Hepatocyte (in vitro differentiated cells): ENCODE measurements around the gene HCK. TPM values are rescaled to one million over a fixed set of nuclear protein-coding genes. Genes with fewer than 3 reads are reported as not detected.

Experiments used
- DNase-seq: peaks from one replicate; pipeline ENCODE4 v3.0.0-alpha.2; 2016; ENCODE audit warnings: low spot score
- H2AFZ ChIP-seq: fragments of 200-600 bp; sonication (generic); 2 replicates; pipeline ENCODE4 v1.6.0; 2016; ENCODE audit warnings: antibody characterized with exemption, mild to moderate bottlenecking
- H3K27ac ChIP-seq: fragments of 200-600 bp; sonication (generic); 2 replicates; pipeline ENCODE4 v1.5.1; 2016; ENCODE audit warnings: mild to moderate bottlenecking
- H3K27me3 ChIP-seq: fragments of 200-600 bp; sonication (generic); 2 replicates; pipeline ENCODE4 v1.6.1; 2016
- H3K36me3 ChIP-seq: fragments of 200-600 bp; sonication (generic); replicated peaks from 2 replicates; pipeline ENCODE4 v1.5.1; 2016; ENCODE audit warnings: low read depth; ENCODE audit not compliant: insufficient read depth
- H3K4me1 ChIP-seq: fragments of 200-600 bp; sonication (generic); 2 replicates; pipeline ENCODE4 v1.5.1; 2016; ENCODE audit warnings: mild to moderate bottlenecking, moderate library complexity; ENCODE audit not compliant: insufficient read depth
- H3K4me2 ChIP-seq: fragments of 200-600 bp; sonication (generic); 2 replicates; pipeline ENCODE4 v1.6.0; 2016
- H3K4me3 ChIP-seq: fragments of 200-600 bp; sonication (generic); 2 replicates; pipeline ENCODE4 v1.5.1; 2016; ENCODE audit warnings: mild to moderate bottlenecking
- H3K79me2 ChIP-seq: fragments of 200-600 bp; sonication (generic); 2 replicates; pipeline ENCODE4 v1.6.0; 2017; ENCODE audit warnings: mild to moderate bottlenecking
- H3K9me2 ChIP-seq: fragments of 200-600 bp; sonication (generic); replicated peaks from 2 replicates; pipeline ENCODE4 v1.6.0; 2017; ENCODE audit warnings: mild to moderate bottlenecking; ENCODE audit not compliant: insufficient read depth
- H3K9me3 ChIP-seq: fragments of 200-600 bp; sonication (generic); 2 replicates; pipeline ENCODE4 v1.5.1; 2016; ENCODE audit warnings: low read depth, mild to moderate bottlenecking
- H4K20me1 ChIP-seq: fragments of 200-600 bp; sonication (generic); 2 replicates; pipeline ENCODE4 v1.6.0; 2016; ENCODE audit warnings: mild to moderate bottlenecking; ENCODE audit not compliant: insufficient read depth, poor library complexity, severe bottlenecking
- CTCF ChIP-seq: fragments of 200-600 bp; sonication (generic); IDR thresholded peaks from 2 replicates; pipeline ENCODE4 v1.5.1; 2016; ENCODE audit warnings: antibody characterized with exemption, mild to moderate bottlenecking; ENCODE audit not compliant: poor library complexity
- EZH2 ChIP-seq: fragments of 200-600 bp; sonication (generic); IDR thresholded peaks from 2 replicates; pipeline ENCODE4 v1.6.1; 2016; ENCODE audit warnings: antibody characterized with exemption, mild to moderate bottlenecking, borderline replicate concordance
- EZH2phosphoT487 ChIP-seq: fragments of 200-600 bp; sonication (generic); IDR thresholded peaks from one replicate; pipeline ENCODE4 v1.6.1; 2018; ENCODE audit warnings: antibody characterized with exemption, mild to moderate bottlenecking, low read depth, moderate library complexity; ENCODE audit not compliant: unreplicated experiment, severe bottlenecking
- WGBS: methylation state at CpG from one replicate; pipeline ENCODE4 v1.1.6; 2016; ENCODE audit warnings: low lambda C conversion rate; ENCODE audit errors: missing lambda C conversion rate; 5-methylcytosine and 5-hydroxymethylcytosine counted together
- polyA plus RNA-seq: library from polyadenylated mRNA; unstranded; fragments of >200 nt; fragmentation: Nextera tagmentation; extraction: Ambion mirVana; gene quantifications from 2 replicates; pipeline ENCODE4 v1.2.1, GENCODE V29; 2016
- total RNA-seq: library from RNA; depleted of rRNA; stranded (reverse); fragments of >200 nt; gene quantifications from 2 replicates; pipeline ENCODE4 v1.2.3, GENCODE V29; 2014

HCK gene
- total and polyA plus RNA-seq, 2 experiments from 2014 or later = 0.54 to 2.2 TPM

- no peak for DNase-seq
- Histone ChIP-seq H4K20me1 (no peaks in the 10 kb centered on the region), H3K4me2 (no peak overlapping the region), H3K27ac (no peak overlapping the region), H3K9me3 (no peaks in the 10 kb centered on the region), H3K36me3 (no peaks in the 10 kb centered on the region), H3K79me2 (no peaks in the 10 kb centered on the region), H3K4me1 (no peaks in the 10 kb centered on the region), H3K4me3 (no peak overlapping the region), H3K27me3 (peaks cover 56% of the 10 kb centered on the region), H2AFZ (no peak overlapping the region), H3K9me2 (no peaks in the 10 kb centered on the region)
- WGBS = 73% methylated on average over 3 of the region's 3 CpGs
- TF ChIP-seq EZH2 = no peak
- TF ChIP-seq EZH2phosphoT487 = no peak
- TF ChIP-seq CTCF = no peak
Observed at GRCh38 chr20:32045999-32046398, 6.0 kb upstream of the HCK start.

- Histone ChIP-seq H4K20me1 (no peaks in the 10 kb centered on the region), H2AFZ (no peak overlapping the region), H3K9me2 (no peaks in the 10 kb centered on the region), H3K4me2 (no peak overlapping the region), H3K27ac (no peak overlapping the region), H3K4me3 (no peak overlapping the region), H3K4me1 (peaks cover 4% of the 10 kb centered on the region), H3K27me3 (peaks cover 70% of the 10 kb centered on the region), H3K9me3 (no peaks in the 10 kb centered on the region), H3K36me3 (no peaks in the 10 kb centered on the region), H3K79me2 (no peaks in the 10 kb centered on the region)
- WGBS = 91% methylated on average over 4 of the region's 4 CpGs
- no peak for DNase-seq
- TF ChIP-seq EZH2 (no peak), CTCF (no peak), EZH2phosphoT487 (no peak)
Observed at GRCh38 chr20:32050324-32050841, 1.7 kb upstream of the HCK start.

- no peak for TF ChIP-seq EZH2phosphoT487
- TF ChIP-seq EZH2 = no peak
- no peak for TF ChIP-seq CTCF
- Histone ChIP-seq H3K9me2 (no peaks in the 10 kb centered on the region), H3K4me2 (no peak overlapping the region), H3K4me1 (peaks cover 4% of the 10 kb centered on the region), H3K9me3 (no peaks in the 10 kb centered on the region), H4K20me1 (no peaks in the 10 kb centered on the region), H3K4me3 (no peak overlapping the region), H3K27ac (no peak overlapping the region), H3K79me2 (no peaks in the 10 kb centered on the region), H2AFZ (peak overlapping the region; percentile 75), H3K36me3 (no peaks in the 10 kb centered on the region), H3K27me3 (peaks cover 72% of the 10 kb centered on the region)
- no peak for DNase-seq
- WGBS = 32% methylated on average over 17 of the region's 17 CpGs
Observed at GRCh38 chr20:32050851-32051556, 1.0 kb upstream of the HCK start.
